Body of pancreas (tissue), 4 donors: ENCODE data around the gene USP10.

Experiments used
- POLR2A ChIP-seq, 3 donors: fragments of 450-650 bp; IDR thresholded peaks; one replicate each; pipeline ENCODE4 v1.6.1; 2016; ENCODE audit warnings: antibody characterized with exemption in 3 of 3, mild to moderate bottlenecking in 2 of 3
- TF ChIP-seq, protein P1 (sequence below), 7 experiments: fragments of 450-650 bp in 4 of 7; fragments of 200-600 bp in 3 of 7; sonication (generic) in 3 of 7; IDR thresholded peaks; one replicate each; pipeline ENCODE4 v1.5.1; 2016 to 2019; ENCODE audit warnings: antibody characterized with exemption in 7 of 7

DNA sequence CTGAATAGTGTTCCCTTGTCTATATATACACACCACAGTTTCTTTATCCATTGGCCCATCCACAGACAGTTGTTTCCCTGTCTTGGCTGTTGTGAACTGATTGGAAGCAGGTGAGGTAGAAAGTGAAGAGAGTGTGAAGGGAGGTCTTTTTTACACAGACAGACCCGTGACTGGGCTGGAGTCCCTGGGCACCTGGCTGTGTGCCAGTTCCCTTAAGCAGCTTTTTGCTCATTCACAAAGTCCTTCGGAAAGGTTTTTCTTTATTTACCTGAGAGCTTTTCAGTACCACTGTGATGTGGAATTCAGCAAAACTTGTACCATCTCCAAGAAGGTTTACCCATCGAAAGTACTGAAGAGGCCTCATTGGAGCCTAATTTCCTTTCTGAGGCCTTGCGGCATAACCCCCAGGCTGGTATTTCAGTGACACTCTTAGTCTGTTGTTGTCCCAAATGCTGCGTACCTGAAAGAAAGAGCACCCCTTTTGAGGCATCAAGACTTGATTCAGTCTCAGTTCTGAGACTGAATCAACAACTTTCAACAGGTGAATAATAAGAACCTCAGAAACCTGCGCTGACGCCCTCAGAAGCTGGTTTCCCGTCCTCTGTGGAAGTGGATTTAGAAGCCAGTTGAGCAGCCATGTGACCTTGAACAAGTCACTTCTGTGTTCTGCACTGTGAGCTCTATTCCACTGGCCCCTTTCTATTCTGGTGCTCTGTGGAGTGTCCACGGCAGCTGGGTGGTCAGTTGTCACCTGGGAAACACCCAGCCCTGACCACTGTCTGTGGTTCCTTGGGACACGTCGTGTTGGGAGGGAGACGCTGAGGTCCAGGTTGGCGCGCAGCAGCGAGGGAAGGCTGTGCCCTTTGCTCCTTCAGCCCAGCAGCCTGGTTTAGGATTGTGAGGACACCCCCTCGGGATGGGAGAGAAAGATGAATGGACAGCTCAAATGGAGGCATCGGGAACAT is 66.1 kb downstream of the USP10 start:
- TF ChIP-seq, protein P1, sequence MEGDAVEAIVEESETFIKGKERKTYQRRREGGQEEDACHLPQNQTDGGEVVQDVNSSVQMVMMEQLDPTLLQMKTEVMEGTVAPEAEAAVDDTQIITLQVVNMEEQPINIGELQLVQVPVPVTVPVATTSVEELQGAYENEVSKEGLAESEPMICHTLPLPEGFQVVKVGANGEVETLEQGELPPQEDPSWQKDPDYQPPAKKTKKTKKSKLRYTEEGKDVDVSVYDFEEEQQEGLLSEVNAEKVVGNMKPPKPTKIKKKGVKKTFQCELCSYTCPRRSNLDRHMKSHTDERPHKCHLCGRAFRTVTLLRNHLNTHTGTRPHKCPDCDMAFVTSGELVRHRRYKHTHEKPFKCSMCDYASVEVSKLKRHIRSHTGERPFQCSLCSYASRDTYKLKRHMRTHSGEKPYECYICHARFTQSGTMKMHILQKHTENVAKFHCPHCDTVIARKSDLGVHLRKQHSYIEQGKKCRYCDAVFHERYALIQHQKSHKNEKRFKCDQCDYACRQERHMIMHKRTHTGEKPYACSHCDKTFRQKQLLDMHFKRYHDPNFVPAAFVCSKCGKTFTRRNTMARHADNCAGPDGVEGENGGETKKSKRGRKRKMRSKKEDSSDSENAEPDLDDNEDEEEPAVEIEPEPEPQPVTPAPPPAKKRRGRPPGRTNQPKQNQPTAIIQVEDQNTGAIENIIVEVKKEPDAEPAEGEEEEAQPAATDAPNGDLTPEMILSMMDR (IDR thresholded peaks at IDR 0.05), result no peak
- no peak for TF ChIP-seq POLR2A (IDR thresholded peaks at IDR 0.05)
